HG03097 (cell line): ENCODE results near the gene NXPH2.
A peak's percentile ranks its signal among the peaks of the same experiment; 100 is the strongest.
"Not testable (repeated sequence)": the region's sequence is repeated elsewhere in the genome, so short reads cannot be mapped to it uniquely, and the experiment has no call there.

Experiments used
- ATAC-seq: cut with Tn5 transposase; IDR thresholded peaks from one replicate; pipeline ENCODE4 v1.9.1; 2021; ENCODE audit not compliant: unreplicated experiment, low FRiP score

Gene NXPH2

GRCh38 chr2:138760676-138761075 is 19.5 kb downstream of the NXPH2 start:
- ATAC-seq: no peak

DNA sequence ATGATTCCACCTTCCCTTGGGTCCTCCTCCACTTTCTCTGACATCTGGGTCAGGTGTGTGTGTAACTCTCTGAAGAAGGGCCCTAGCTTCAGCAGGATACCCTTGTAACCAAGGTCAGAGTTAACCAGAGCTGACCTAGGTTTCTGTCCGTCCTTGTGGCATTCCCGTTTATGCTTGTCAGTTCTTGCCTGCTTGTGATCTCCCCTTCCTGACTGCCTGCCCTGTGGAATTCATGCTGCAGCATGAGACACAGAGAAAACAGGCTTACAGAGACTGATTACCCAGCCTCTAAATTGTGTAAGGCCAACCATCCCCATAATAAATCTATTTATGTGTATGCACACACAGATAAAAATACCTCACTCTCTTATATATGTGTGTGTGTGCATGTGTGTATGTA is 22.8 kb downstream of the NXPH2 start:
- ATAC-seq: no peak

DNA sequence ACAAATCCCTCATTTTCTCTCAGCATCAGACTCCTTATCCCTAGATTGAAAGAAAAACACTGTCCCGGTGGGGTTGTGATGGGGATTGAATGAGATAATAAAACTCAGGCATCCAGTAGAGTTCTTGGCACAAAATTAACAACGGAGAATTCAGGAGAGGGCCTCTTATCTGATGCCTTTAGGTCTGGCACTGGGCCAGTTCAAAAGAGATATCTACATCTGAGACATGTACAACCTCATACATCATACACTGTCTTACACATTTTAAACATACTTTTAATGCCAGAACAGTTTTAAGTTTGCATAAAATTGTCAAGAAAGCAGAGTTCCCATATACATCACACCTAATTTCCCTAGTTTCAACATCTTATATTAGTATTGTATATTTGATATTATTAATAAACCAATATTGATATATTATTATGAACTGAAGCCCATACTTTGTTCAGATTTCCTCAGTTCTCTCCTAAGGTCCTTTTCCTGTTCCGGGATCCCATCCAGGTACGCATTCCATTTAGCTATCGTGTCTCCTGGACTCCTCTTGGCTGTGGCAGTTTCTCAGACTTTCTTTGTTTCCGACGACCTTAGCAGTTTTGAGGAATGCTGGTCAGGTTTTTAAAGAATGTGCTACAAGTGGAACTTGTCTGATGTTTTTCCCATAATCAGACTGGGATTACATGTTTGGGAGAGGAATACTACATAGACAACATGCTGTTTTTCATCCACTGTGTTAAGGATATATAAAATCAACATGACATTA is 27.8 kb downstream of the NXPH2 start:
- ATAC-seq: no peak

- ATAC-seq: no peak
Observed at GRCh38 chr2:138744713-138745112, 35.5 kb downstream of the NXPH2 start.

DNA sequence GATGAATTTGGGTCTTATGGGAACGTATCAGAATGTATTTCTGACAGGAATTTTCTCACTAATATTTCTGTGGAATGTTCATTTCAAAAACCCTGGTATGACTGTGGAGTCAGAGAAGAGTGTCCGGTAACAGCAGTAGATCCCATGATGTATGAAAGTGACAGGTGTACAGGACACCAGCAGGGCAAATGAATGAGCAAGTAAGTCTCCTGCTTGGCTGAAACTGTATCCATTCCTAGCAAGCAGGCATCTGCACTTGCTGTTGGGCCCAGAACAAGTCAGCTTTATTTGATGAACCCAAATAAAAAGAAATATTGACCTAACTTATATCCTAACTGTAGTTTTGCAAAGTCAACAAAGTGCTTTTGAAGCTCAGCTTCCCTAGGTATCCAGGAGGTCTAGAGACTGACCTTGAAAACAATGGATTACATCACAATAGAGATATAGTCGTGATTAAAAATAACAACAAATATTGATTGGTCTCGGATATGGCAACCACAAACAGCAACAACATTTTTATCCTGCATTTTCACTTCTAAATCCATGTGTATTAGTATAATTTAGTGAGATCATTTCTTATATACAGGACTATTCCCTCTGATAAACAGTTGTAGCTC is 37.6 kb downstream of the NXPH2 start:
- no peak for ATAC-seq

GRCh38 chr2:138741851-138742250 is 38.3 kb downstream of the NXPH2 start:
- ATAC-seq: no peak

GRCh38 chr2:138737009-138737554 is 43.1 kb downstream of the NXPH2 start:
- not testable (repeated sequence) for ATAC-seq

- ATAC-seq: no peak
Observed at GRCh38 chr2:138732651-138733050, 47.5 kb downstream of the NXPH2 start.

- peak; percentile 98 for ATAC-seq
Observed at GRCh38 chr2:138730497-138731030, 49.6 kb downstream of the NXPH2 start.

GRCh38 chr2:138727956-138728355 is 52.2 kb downstream of the NXPH2 start:
- no peak for ATAC-seq

DNA sequence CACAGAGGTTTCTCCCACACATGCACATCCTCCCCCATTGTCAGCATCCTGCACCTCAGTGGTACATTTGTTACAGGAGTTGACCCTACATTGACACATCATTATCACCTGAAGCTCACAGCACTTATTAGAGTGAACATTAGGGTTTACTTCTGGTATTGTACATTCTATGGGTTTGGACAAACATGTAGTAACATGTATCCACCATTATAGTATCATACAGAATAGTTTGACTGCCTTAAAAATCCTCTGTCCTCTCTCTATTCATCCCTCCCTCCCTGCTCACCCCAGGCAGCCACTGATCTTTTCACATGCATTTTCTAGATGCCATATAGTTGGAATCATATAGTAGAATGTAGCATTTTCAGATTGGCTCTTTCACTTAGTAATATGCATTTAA is 53.5 kb downstream of the NXPH2 start:
- no peak for ATAC-seq

DNA sequence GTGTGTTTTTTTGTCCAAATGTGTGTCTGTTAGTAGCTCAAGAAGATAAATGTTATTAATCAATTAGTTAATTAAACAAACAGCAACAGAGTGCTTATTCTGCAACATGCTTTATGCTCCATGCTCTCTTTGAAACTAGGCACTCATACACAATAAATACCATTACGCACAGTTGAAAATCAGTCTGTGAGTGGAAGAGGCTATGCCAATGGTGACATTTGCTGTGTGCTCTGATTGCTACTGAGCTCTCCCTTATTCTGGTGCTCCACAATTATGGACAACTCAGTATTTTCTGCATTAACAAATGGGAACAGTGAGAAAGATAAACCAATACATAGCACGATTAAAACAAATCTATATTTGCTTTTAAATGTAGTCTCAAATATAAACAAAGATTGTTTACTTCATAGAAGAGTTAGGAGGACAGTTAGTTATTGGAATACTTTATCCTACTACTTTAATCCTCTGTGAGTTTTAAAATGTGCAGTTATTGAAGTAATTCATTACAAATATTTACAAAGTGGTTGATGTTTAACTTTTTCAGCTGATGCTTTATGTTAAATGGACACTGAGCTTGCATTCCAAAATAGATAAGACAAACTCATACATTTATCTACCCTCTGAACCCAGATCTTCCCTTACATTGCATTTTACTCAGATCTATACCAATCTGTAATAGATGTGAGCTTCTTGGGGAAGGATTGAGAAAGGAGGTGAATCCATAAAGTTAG is 55.3 kb downstream of the NXPH2 start:
- no peak for ATAC-seq

DNA sequence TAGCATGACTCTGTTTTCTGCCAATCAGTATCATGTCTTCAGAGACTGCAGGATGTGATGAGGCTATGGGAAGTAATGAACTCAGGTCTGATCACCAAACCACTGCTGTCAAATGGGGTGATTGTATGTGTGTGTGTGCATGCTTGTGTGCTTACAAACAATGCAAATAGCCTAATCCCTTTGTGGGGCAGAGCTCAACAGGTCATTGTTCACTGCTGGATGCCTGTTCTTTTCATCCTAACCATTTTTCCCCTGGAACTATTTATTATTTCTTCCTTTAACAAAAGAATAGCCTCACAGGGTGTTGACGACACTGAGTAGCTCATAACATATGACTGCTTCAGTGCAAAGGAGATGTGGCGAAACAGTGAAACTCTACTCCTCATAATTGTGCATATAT is 55.9 kb downstream of the NXPH2 start:
- ATAC-seq: no peak

- no peak for ATAC-seq
Observed at GRCh38 chr2:138723196-138723987, 56.8 kb downstream of the NXPH2 start.

DNA sequence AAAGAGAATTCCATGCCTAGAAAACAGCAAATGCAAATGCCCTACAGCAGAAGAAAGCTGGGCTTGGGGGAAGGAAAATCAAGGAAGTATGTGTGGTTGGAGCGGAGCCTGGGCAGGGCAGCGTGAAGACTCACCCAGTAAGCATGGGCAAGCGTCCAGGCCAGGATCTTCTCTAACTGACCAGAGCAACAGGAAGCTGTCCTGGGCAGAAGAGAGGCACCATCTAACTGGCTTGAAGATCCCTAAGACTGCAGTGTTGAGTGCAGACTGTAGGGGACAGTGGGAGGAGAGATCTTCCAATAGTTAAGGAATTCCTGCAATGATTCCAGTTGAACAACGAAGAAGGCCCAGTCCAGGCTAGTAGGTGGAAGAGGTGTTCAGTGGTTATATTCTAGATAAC is 57.9 kb downstream of the NXPH2 start:
- ATAC-seq: no peak

GRCh38 chr2:138720035-138720838 is 60.0 kb downstream of the NXPH2 start:
- ATAC-seq: no peak

DNA sequence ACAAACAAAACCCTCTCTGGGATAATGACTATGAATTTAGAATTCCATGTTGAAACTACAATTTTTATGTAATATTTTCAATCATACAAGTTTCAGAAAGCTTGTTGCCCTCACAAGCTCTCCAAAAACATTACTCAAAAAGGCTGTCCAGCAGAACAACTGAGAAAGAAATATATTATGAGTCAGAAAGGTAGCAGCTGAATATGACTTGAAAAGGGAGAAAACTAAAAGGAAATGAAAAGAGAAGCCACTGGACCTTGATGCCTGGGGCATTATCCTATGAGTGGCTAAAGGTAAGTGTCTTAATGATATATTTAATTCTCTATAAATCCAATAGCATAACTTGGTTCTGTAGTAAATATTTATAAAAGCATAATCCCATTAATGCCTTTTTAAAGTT is 61.8 kb downstream of the NXPH2 start:
- ATAC-seq: peak; percentile 72

DNA sequence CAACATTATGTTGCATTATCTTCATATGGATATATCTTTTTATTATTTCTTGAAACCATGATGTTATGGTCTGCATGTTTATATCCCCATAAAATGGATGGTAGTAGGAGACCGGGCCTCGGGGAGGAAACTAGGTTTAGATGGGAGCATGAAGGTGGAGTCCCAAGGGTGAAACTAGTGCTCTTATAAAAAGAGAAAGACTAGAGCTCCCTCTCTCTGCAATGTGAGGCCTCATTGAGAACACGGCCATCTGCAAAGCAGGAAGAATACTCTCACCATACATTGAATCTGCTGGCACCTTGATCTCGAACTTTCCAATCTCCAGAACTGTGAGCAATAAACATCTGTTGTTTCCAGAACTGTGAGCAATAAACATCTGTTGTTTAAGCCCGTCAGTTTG is 64.0 kb downstream of the NXPH2 start:
- no peak for ATAC-seq

DNA sequence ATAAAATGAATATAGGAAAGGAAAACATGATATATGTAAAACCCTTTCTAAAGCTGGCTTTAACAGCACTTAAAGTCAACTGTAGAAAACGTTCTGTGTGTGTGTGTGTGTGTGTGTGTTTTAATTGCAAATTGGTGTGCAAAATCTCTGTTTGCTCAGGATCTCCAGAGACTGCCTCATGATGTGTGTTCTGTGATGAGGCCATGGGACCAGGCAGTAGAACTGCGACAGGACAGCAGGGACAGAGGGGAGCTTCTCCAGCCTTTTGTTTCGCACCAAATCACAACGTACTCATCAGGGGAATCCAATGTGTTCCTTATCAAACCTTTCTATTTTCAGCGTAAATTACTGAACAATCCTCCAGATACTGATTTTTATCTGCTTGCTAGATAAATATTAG is 66.7 kb downstream of the NXPH2 start:
- no peak for ATAC-seq

- no peak for ATAC-seq
Observed at GRCh38 chr2:138713069-138713496, 67.1 kb downstream of the NXPH2 start.
